Stimulated activated CD4-positive, alpha-beta T cell treated with anti-CD3 and anti-CD28 coated beads, Interleukin-12 subunit alpha, Interleukin-12 subunit beta, amount 100 ng/mL, for 24 hours (primary cell): ENCODE results near the gene CFHR1.
"Not testable (repeated sequence)": the region's sequence is repeated elsewhere in the genome, so short reads cannot be mapped to it uniquely, and the experiment has no call there.

ENCODE experiments used
- DNase-seq, 2 experiments: peaks; one replicate each; pipeline ENCODE4 v3.0.0-alpha.2; 2020; ENCODE audit warnings: low read depth in 2 of 2

Gene CFHR1

DNA sequence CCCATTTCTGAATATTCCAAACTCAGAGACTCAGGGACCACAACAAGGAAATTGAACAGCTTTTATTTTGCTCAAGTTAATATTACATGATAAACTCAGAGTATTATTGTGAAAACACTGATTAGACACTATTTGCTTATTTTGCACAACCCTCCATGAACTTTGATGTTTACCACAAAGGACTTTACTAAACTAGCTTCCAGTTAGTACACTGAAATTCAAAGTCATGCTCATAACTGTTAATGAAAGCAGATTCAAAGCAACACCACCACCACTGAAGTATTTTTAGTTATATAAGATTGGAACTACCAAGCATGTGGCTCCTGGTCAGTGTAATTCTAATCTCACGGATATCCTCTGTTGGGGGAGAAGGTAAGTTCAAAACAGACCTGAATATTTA is at the start of gene CFHR1:
CFHR1 (plus strand) TSS at position 201 of the 400 bp plus-strand sequence; CDS start at position 315, 114 bp downstream.
- DNase-seq = not testable (repeated sequence)

DNA sequence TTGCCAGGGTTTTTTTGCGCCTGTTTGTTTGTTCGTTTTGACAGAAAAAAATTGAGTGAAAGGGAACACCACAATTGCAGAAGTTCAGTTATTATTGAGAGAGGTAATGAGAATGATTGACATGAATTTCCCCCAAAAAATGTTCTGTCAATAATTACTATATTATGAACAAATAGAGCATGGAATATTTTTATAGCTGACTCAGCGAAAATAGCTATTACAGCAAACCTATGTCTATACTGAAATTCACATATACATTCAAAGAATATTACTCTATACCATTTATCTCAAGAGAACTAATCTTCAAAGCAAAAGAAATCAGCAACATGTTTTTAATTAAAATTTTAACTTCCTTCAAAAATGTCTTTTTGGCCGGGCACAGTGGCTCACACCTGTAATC is 49.7 kb upstream of the CFHR1 start:
- DNase-seq = not testable (repeated sequence)

DNA sequence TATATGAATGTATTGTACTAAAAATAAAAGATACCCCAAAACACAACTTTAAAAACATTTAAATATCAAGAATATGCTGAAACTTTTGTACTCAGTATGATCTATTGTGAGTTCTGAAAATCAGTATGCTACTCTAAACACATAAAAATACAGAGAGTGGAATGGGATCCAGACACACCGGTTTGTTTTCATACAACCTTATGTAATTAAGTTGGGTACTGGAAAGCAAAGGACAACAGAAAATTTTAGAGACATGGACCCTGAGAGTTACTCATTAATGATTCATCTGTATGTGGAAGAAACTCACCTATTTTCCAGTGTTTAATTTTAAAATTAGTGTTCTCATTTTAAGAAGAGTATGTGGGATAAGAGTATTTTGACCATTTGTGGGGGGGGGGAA is 45.8 kb upstream of the CFHR1 start:
- no peak for DNase-seq

DNA sequence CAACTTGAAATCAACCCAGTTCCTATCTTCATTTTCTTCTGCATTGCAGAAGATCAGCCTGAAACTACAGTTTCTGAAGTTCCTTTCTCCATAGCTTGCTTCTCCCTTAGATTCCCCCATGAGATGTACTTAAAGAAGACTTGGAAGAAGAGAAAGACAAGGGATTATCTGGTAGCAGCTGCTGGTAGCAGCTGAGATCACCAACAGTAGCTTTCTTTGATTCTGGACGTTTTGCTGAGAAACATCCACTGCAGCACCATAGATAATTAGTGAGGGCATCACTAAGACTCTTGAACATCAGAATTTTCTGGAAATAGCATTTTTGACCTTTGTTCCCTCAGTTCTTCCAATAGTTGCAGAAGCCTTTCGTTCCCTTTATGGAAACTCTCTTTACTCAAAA is 45.4 kb upstream of the CFHR1 start:
- DNase-seq = no peak

DNA sequence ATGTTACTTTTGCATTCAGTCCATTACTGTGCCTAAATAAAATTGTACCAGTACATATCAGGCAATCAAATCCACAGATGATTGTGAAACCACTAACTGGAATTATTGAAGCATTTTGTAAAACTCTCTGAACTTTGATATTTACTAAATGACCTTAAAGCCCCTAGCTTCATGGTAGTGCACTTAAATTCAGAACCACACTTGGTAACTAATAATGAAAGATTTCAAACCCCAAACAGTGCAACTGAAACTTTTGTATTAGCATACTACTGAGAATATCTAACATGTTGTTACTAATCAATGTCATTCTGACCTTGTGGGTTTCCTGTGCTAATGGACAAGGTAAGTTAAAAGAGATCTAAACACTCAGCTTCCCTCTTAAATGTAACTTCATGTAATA is 44.9 kb upstream of the CFHR1 start, which contains the start of gene CFHR3:
CFHR3 (plus strand) TSS at position 238 of the 400 bp plus-strand sequence; CDS start at position 285, 47 bp downstream.
- no peak for DNase-seq

DNA sequence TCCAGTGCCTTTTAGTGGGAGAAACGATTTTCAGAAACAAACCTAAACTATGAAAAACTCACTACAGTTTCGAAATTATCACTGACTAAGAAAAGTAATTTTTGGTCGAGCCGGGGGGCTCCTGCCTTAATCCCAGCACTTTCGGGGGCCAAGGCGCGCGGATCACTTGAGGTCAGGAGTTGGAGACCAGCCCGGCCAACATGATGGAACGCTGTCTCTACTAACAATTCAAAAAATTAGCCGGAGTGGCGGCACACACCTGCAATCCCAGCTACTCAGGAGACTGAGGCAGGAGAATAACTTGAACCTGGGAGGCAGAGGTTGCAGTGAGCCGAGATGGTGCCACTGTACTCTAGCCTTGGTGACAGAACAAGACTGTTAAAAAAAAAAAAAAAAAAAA is 41.9 kb upstream of the CFHR1 start:
- DNase-seq = no peak

DNA sequence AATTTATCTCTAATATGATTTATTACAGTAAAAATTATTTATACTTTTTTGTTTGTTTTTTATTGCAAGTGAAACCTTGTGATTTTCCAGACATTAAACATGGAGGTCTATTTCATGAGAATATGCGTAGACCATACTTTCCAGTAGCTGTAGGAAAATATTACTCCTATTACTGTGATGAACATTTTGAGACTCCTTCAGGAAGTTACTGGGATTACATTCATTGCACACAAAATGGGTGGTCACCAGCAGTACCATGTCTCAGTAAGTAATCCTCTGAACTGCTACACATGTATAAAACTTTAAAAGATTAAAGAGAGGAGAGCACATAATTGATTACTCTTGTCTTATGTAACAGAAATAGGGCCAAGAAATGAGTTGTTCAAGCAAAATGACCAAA is 40.4 kb upstream of the CFHR1 start:
- no peak for DNase-seq

DNA sequence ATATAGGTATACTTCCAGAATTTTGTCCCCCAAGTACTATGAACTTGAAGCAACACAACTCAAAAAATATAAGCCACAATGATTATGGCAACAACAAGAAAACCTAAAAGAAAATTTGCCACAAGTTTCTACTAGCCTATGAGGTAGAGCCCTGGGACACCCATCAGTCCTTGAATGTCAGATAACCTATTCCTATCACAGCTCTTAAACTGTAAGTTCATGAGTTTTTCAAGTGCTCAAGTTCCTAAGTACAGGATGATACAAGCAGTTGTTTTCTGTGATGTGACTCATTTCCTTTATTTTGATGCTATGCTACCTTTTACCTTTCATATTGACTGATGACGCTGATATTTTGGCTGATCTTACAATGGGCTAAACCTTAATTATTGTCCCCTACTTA is 28.3 kb upstream of the CFHR1 start:
- DNase-seq = not testable (repeated sequence)

DNA sequence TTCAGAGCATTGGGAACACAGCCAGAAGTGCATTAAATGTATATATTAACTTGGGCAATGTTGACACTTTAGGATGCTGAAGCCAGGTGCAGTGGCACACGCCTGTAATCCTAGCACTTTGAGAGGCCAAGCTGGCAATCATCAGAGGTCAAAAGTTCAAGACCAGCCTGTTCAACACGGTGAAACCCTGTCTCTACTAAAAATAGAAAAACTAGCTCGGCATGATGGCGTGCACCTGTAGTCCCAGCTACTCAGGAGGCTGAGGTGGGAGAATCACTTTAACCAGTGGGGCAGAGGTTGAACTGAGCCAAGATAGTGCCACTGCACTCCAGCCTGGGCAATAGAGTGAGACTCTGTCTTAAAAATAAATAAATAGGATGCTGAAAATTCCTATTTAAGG is 25.4 kb upstream of the CFHR1 start:
- not testable (repeated sequence) for DNase-seq

DNA sequence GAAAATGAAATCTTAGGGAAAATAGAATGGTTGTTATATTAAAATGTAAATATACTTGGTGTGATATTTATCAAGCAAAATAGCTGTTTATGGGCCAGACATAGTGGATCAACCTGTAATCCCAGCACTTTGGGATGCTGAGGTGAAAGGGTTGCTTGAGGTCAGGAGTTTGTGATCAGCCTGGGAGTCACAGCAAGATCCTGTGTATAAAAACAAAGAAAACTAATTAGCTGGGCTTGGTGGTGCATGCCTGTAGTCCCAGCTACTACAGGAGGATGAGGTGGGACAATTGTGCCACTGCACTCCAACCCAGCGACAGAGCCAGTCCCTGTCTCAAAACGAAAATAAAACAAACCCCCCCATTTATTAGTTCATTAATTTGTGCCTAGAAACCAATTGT is 21.6 kb upstream of the CFHR1 start:
- DNase-seq = no peak

DNA sequence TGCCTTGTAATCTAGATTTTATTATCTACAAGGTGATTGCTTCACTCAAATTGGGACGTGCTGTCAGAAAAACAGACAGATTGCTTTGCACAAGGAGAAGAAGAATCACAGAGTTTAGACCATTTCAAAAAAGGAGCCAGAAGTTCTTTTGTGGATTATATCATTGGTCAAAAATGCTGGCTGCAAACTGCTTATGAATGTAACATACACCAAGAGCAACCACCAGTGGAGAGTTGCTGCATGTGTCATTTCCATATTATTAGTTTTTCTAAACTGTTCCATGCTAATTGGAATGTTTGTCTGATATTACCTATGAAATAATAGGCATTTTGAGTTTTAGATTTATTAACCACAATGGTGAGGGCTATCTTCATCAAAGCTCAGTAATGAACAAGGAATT is 17.6 kb upstream of the CFHR1 start:
- not testable (repeated sequence) for DNase-seq

DNA sequence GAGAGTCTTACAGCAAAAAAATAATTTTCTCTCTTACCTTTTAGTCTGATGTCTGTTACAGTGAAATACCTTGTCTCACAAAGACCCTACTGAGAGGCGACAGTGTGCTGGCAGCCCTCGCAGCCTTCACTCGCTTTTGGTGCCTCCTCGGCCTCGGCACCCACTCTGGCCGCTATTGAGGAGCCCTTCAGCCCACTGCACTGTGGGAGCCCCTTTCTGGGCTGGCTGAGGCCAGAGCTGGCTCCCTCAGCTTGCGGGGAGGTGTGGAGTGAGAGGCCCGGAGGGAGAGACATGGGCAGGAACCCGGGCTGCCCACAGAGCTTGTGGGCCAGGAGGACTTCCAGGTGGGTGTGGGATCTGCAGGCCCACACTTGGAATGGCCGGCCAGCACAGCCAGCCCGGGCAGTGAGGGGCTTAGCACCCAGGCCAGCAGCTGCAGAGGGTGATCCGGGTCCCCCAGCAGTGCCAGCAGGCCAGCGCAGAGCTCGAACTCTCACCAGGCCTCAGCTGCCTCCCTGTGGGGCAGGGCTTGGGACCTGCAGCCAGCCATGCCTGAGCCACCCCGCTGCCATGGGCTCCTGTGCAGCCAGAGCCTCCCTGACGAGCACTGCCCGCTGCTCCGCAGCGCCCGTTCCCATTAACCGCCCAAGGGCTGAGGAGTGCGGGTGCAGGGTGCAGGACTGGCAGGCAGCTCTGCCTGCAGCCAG is 10.8 kb upstream of the CFHR1 start:
- no peak for DNase-seq

DNA sequence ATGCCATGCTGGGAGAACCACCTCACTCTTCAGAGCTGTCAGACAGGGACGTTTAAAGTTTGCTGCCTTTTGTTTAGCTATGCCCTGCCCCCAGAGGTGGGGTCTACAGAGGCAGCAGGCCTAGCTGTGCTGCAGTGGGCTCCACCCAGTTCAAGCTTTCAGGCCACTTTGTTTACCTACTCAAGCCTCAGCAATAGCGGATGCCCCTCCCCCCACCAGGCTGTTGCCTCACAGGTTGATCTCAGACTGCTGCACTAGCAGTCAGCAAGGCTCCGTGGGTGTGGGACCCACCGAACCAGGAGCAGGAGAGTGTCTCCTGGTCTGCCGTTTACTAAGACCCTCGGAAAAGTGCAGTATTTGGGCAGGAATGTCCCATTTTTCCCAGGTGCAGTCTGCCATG is 2.1 kb upstream of the CFHR1 start:
- not testable (repeated sequence) for DNase-seq

DNA sequence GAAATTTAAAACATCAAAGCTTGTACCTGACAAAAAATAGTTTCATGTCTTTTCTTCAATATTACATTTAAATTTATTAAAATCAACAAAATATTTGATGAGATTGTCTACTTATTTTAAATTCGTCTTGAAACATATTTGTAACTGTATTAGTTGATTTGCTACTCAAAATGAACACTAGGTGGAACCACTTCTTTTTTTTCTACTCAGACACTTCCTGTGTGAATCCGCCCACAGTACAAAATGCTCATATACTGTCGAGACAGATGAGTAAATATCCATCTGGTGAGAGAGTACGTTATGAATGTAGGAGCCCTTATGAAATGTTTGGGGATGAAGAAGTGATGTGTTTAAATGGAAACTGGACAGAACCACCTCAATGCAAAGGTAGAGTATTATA is 8.3 kb downstream of the CFHR1 start:
- DNase-seq = not testable (repeated sequence)

DNA sequence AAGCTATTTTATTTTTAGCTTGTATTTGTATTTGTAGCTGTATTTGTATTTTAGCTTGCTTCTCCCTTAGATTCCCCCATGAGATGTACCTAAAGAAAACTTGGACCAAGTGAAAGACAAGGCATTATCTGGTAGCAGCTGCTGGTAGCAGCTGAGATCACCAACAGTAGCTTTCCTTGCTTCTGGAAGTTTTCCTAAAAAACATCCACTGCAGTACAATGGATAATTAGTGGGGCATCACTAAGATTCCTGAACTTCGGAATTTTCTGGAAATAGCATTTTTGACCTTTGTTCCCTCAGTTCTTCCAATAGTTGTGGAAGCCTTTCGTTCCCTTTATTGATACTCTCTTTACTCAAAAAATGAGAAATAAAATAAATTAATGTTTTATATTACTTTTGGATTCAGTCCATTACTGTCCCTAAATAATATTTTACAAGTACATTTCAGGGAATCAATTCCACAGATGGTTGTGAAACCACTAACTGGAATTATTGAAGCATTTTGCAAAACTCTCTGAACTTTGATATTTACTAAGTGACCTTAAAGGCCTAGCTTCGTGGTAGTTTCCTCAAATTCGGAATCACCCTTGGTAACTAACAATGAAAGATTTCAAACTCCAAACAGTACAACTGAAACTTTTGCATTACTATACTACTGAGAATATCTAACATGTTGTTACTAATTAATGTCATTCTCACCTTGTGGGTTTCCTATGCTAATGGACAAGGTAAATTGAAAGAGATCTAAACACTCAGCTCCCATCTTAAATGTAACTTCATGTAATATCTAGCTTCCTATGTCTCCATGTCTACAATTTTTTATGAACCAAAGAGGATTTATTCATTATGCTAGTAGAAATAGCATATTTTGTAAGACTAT is 30.3 kb downstream of the CFHR1 start:
- DNase-seq = not testable (repeated sequence)

DNA sequence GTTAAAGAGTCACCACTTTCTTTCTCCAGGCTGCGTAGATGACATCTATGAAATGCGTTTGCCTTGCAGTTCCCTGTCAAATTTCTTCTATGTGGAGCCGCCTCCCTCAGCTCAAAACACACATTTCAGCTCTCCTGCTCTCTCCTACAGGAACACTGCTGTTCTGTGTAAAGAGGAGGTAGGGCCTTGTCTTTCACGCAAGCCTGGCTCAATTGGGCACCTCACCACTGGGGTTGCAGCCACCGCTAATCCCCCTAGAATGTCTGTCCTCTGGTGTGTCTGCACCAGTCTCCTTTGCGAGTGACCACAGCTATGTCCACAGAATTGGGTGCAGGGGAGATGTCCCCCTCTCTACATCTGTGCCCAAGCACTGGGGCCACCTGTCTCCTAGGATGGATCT is 36.5 kb downstream of the CFHR1 start:
- DNase-seq = no peak

DNA sequence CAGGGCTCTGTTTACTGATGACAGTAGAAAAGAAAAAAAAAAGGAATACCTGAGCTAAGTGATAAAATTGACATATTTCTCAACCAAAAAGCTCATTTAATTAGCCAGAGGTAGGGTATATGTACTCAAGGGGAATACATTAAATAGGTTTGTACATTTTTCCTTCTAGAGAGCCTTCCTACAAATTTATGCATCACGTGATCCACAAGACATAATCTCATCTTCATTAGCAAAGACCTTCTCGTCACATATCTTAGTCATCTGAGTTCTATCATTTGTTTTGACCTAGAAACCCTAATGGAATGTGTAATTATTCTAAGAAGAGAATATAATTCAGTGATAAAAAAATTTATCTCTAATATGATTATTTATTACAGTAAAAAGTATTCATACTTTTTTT is 37.7 kb downstream of the CFHR1 start:
- no peak for DNase-seq

DNA sequence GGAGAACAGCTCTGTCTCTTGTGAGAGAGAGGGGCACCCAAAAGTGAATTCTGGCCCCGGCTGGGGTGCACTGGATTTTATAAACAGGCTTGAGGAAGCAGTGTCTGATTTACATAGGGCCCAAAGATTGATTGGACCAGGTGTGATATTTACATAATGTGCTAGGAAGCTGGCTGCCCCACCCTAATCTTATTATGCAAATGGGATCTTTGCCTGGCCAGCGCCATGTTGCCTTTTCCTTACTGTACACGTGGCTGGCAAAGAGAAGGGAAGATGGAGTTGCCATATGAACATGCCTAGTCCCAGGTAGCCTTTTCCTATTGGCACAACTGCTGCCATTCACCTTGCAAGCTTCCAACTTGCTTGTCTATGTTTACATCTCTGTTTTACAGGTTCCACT is 39.3 kb downstream of the CFHR1 start:
- no peak for DNase-seq

DNA sequence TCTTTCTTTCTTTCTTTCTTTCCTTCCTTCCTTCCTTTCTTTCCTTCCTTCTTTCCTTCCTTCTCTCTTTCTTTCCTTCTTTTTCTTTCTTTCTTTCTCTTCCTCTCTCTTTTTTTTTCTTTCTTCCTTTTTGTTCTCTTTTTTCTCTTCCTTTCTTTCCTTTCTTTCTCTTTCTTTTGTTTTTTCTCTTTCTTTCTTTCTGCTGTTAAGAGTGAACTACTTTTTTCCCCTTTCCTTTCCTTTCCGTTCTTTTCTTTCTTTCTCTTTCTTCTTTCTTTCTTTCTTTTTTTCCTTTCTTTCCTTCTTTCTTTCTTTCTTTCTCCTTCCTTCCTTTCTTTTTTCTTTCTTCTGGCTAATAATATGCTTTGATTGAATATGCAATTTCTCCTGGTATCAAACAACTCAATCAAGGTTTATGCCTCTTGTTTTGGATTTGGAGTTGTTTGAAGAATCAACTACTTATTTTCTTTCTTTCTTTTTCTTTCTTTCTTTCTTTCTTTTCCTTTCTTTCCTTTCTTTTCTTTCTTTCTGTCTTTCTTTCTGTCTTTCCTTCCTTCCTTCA is 40.9 kb downstream of the CFHR1 start:
- no peak for DNase-seq

DNA sequence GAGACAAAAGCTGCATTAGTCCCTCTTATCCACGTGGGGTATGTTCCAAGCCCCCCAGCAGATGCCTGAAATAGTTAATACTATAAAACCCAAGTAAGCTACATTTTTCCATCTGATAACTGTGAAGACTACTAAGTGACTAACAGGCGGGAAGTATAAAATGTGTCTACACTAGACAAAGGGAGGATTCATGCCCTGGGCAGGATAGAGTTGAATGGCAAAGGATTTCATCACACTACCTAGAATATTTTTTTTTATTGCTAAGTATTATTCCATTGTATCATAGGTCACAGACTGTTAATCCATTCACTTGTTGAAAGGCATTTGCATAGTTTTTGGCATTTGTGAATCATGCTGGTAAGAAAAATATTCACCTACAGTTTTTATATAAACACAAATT is 41.9 kb downstream of the CFHR1 start:
- no peak for DNase-seq

DNA sequence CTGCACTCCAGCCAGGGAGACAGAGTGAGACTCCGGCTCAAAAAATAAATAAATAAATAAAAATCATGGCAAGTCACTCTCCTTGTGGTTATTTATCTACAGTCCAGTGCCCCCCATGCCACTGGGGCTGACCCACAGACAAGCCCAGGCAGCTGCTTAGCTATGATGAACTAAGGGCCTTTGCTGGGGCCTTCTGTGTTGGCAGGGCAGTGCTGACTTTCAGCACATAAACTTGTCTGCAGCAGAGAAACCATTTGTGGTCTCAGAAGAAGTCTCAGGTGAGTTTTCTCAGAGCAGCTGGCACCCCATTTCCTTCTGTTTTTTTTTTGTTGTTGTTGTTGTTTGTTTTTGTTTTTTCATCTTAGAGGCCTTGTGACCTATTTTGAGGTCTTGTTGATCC is 47.4 kb downstream of the CFHR1 start:
- no peak for DNase-seq

DNA sequence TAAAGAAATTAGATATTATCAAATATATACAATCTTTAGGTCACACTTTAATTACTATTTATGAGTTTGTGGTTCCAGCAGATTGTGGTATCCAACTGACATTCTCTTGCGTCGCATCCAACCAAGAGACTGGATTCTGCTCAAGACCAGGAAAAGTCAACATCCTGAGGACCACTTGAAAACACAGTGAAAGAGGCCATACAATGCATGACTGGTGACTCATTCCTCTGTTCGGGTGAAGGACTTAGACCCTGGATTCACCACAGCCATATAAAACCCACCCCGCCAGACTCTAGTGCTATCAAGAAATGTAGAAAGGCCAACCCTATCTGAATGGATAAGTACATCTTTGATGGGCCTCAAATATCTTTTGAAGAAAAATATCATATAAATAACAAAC is 53.9 kb downstream of the CFHR1 start:
- DNase-seq = no peak

DNA sequence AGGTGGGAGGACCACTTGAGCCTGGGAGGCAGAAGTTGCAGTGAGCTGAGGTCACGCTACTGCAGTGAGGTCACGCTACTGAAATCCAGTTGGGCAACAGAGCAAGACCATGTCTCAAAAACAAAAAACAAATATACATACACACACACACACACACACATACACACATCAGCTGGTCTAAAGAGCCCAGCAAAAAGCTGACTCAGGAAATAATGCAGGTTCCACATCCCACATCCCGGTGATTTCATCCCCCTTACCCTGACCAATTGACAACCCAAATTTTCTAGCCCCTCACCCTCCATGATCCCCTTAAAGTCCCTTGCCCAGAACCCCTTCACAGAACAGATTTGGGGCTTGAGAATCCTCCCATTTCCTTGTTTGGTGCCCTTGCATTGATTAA is 56.4 kb downstream of the CFHR1 start:
- no peak for DNase-seq
